HEK293 (cell line): ENCODE measurements around the gene ABCB9.

Experiments
- CTCF ChIA-PET: fragments of 350-600 bp; formaldehyde crosslinking; extraction: SDS; loops from one replicate; lab custom pipeline; 2021; ENCODE audit warnings: antibody characterized with exemption; lab: Yijun Ruan, JAX
- POLR2A ChIA-PET: fragments of 300-600 bp; formaldehyde crosslinking; extraction: SDS; loops from one replicate; lab custom pipeline; 2020; ENCODE audit warnings: antibody characterized with exemption, inconsistent platforms; lab: Yijun Ruan, JAX
- H3K27ac ChIP-seq: fragments of 200-500 bp; sonication (Bioruptor generic); 2 replicates; pipeline ENCODE4 v1.5.1; 2014; ENCODE audit warnings: low read depth, low read length, control low read depth, inconsistent platforms; ENCODE audit errors: extremely low read depth
- H3K36me3 ChIP-seq, 2 experiments: fragments of 200-500 bp in 1 of 2; sonication (Bioruptor generic) in 1 of 2; 1 replicate in 1 of 2; 2 replicates in 1 of 2; pipeline ENCODE4 v1.5.1; 2014 to 2017; ENCODE audit warnings: inconsistent platforms in 2 of 2, low read length in 2 of 2; ENCODE audit not compliant: control insufficient read depth in 2 of 2, insufficient read depth in 1 of 2
- H3K4me1 ChIP-seq: fragments of 200-500 bp; sonication (Bioruptor generic); 2 replicates; pipeline ENCODE4 v1.5.1; 2014; ENCODE audit warnings: mild to moderate bottlenecking, low read length, inconsistent platforms; ENCODE audit not compliant: control insufficient read depth, insufficient read depth
- H3K4me3 ChIP-seq: 2 replicates; pipeline ENCODE4 v1.5.1; 2011; ENCODE audit warnings: low read depth, mild to moderate bottlenecking, control low read depth, low read length, moderate library complexity
- H3K9me3 ChIP-seq: fragments of 200-500 bp; sonication (Bioruptor generic); 2 replicates; pipeline ENCODE4 v1.5.1; 2014; ENCODE audit warnings: low read depth, low read length, inconsistent platforms; ENCODE audit not compliant: control insufficient read depth, insufficient read depth
- MYNN ChIP-seq: fragments of 450-650 bp; formaldehyde crosslinking; IDR thresholded peaks from 2 replicates; pipeline ENCODE4 v1.5.1; 2016; ENCODE audit warnings: missing biosample characterization, missing genetic modification characterization, borderline replicate concordance
- PRDM1 ChIP-seq: fragments of 450-650 bp; formaldehyde crosslinking; IDR thresholded peaks from 2 replicates; pipeline ENCODE4; 2016; ENCODE audit warnings: missing biosample characterization, missing genetic modification characterization
- ZBTB1 ChIP-seq: fragments of 450-650 bp; formaldehyde crosslinking; IDR thresholded peaks from 2 replicates; pipeline ENCODE4 v1.5.1; 2016; ENCODE audit warnings: missing biosample characterization, missing genetic modification characterization
- ZBTB8A ChIP-seq: fragments of 450-650 bp; formaldehyde crosslinking; IDR thresholded peaks from 2 replicates; pipeline ENCODE4 v1.5.1; 2016; ENCODE audit warnings: missing biosample characterization, missing genetic modification characterization
- ZFP3 ChIP-seq: fragments of 450-650 bp; formaldehyde crosslinking; IDR thresholded peaks from 2 replicates; pipeline ENCODE4 v1.5.1; 2016; ENCODE audit warnings: low read depth, missing biosample characterization, missing genetic modification characterization
- ZNF121 ChIP-seq: fragments of 450-650 bp; formaldehyde crosslinking; IDR thresholded peaks from 2 replicates; pipeline ENCODE4 v1.5.1; 2016; ENCODE audit warnings: missing biosample characterization, missing genetic modification characterization
- ZNF510 ChIP-seq: fragments of 450-650 bp; formaldehyde crosslinking; IDR thresholded peaks from 2 replicates; pipeline ENCODE4 v1.5.1; 2018; ENCODE audit warnings: mild to moderate bottlenecking, missing genetic modification characterization, missing biosample characterization; ENCODE audit not compliant: insufficient replicate concordance
- ZNF658 ChIP-seq: fragments of 450-650 bp; formaldehyde crosslinking; IDR thresholded peaks from 2 replicates; pipeline ENCODE4; 2016; ENCODE audit warnings: missing biosample characterization, missing genetic modification characterization
- ZNF670 ChIP-seq: fragments of 450-650 bp; formaldehyde crosslinking; IDR thresholded peaks from 2 replicates; pipeline ENCODE4 v1.5.1; 2016; ENCODE audit warnings: missing biosample characterization, missing genetic modification characterization, low read depth
- ZNF747 ChIP-seq: fragments of 450-650 bp; formaldehyde crosslinking; IDR thresholded peaks from 2 replicates; pipeline ENCODE4 v1.5.1; 2016; ENCODE audit warnings: missing biosample characterization, missing genetic modification characterization
- ZNF768 ChIP-seq: fragments of 450-650 bp; formaldehyde crosslinking; IDR thresholded peaks from 2 replicates; pipeline ENCODE4 v1.5.1; 2018; ENCODE audit warnings: missing biosample characterization, mild to moderate bottlenecking, missing genetic modification characterization
- ZNF776 ChIP-seq: fragments of 450-650 bp; formaldehyde crosslinking; IDR thresholded peaks from 2 replicates; pipeline ENCODE4 v1.5.0; 2017; ENCODE audit warnings: missing biosample characterization, missing genetic modification characterization, borderline replicate concordance
- ZNF785 ChIP-seq: fragments of 450-650 bp; formaldehyde crosslinking; IDR thresholded peaks from 2 replicates; pipeline ENCODE4 v1.5.1; 2016; ENCODE audit warnings: missing biosample characterization, missing genetic modification characterization
- ZNF791 ChIP-seq: fragments of 450-650 bp; formaldehyde crosslinking; IDR thresholded peaks from 2 replicates; pipeline ENCODE4 v1.5.1; 2016; ENCODE audit warnings: missing biosample characterization, missing genetic modification characterization
- ZSCAN30 ChIP-seq: fragments of 450-650 bp; IDR thresholded peaks from 2 replicates; pipeline ENCODE4 v1.5.1; 2018; ENCODE audit warnings: missing biosample characterization, mild to moderate bottlenecking, missing genetic modification characterization, moderate library complexity
- TF ChIP-seq, protein P1 (sequence below): fragments of 450-650 bp; formaldehyde crosslinking; IDR thresholded peaks from 2 replicates; pipeline ENCODE4 v1.5.1; 2016; ENCODE audit warnings: missing biosample characterization, missing genetic modification characterization
- TF ChIP-seq, protein P2 (sequence below): fragments of 450-650 bp; formaldehyde crosslinking; IDR thresholded peaks from 2 replicates; pipeline ENCODE4 v1.5.1; 2017; ENCODE audit warnings: missing biosample characterization, missing genetic modification characterization
- TF ChIP-seq, protein P3 (sequence below): fragments of 450-650 bp; formaldehyde crosslinking; IDR thresholded peaks from 2 replicates; pipeline ENCODE4 v1.5.1; 2017; ENCODE audit warnings: missing biosample characterization, mild to moderate bottlenecking, missing genetic modification characterization, moderate library complexity
- TF ChIP-seq, protein P4 (sequence below): fragments of 450-650 bp; formaldehyde crosslinking; IDR thresholded peaks from 2 replicates; pipeline ENCODE4 v1.5.1; 2016; ENCODE audit warnings: missing biosample characterization, missing genetic modification characterization, borderline replicate concordance

Gene ABCB9

DNA sequence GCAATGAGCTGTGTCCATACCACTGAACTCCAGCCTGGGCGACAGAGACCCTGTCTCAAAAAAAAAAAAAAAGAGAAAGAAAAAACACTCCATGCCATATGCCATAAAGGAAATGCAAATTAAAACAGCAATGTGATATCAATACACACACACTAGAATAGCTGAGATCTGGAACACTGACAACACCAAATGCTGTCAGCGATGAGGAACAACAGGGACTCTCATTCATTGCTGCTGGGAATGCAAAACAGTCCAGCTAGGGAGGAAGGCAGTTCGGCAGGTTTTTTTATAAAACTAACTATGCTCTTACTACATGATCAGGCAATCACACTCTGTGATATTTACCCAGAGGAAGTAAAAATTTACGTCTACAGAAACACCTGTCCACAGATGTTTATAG is 3.4 kb upstream of the ABCB9 start:
- Histone ChIP-seq H3K4me1 (peaks cover 7% of the 10 kb centered on the region), H3K9me3 (no peaks in the 10 kb centered on the region), H3K4me3 (no peak overlapping the region), H3K27ac (no peak overlapping the region), H3K36me3 (no peaks in the 10 kb centered on the region)
- TF ChIP-seq ZNF791 (tag by site-specific recombination) (no peak), ZNF747 (no peak), ZNF121 (tag by site-specific recombination) (no peak), PRDM1 (tag by site-specific recombination) (no peak), ZSCAN30 (tag by site-specific recombination) (no peak), ZBTB1 (no peak), ZNF510 (tag by site-specific recombination) (no peak), ZBTB8A (tag by site-specific recombination) (no peak), ZNF670 (tag by site-specific recombination) (no peak), ZNF658 (no peak), ZNF785 (tag by site-specific recombination) (no peak), MYNN (no peak), ZNF776 (tag by site-specific recombination) (no peak)
- TF ChIP-seq, protein P1, sequence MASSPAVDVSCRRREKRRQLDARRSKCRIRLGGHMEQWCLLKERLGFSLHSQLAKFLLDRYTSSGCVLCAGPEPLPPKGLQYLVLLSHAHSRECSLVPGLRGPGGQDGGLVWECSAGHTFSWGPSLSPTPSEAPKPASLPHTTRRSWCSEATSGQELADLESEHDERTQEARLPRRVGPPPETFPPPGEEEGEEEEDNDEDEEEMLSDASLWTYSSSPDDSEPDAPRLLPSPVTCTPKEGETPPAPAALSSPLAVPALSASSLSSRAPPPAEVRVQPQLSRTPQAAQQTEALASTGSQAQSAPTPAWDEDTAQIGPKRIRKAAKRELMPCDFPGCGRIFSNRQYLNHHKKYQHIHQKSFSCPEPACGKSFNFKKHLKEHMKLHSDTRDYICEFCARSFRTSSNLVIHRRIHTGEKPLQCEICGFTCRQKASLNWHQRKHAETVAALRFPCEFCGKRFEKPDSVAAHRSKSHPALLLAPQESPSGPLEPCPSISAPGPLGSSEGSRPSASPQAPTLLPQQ (tag by site-specific recombination): no peak
- TF ChIP-seq, protein P2, sequence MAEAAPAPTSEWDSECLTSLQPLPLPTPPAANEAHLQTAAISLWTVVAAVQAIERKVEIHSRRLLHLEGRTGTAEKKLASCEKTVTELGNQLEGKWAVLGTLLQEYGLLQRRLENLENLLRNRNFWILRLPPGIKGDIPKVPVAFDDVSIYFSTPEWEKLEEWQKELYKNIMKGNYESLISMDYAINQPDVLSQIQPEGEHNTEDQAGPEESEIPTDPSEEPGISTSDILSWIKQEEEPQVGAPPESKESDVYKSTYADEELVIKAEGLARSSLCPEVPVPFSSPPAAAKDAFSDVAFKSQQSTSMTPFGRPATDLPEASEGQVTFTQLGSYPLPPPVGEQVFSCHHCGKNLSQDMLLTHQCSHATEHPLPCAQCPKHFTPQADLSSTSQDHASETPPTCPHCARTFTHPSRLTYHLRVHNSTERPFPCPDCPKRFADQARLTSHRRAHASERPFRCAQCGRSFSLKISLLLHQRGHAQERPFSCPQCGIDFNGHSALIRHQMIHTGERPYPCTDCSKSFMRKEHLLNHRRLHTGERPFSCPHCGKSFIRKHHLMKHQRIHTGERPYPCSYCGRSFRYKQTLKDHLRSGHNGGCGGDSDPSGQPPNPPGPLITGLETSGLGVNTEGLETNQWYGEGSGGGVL (tag by site-specific recombination): no peak
- POLR2A ChIA-PET: interaction anchor here (1.6 kb wide), 1 partner anchor 10 kb away, joined by 3 read pairs; no protein-coding TSS in a partner anchor
- CTCF ChIA-PET: interaction anchor here (0.6 kb wide), 1 partner anchor 176 kb away, joined by 3 read pairs; no protein-coding TSS in a partner anchor

DNA sequence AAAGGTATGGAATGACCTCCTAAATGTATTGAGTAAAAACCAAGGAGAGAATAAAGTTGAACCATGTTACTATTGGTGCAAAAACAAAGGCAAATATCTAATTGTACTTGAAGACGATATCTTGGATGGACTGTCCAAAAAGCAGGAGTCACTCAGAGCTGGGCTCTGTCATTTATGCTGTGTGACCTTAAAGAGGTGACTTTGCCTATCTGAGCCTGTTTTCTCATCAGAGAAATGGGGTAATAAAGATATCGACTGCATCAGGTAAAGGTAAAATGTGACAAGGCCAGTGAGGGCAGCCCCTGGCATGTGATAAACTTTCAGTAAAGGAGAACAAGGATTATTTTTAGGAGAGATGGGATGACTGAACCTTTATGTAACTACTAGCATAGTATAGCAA is 1.8 kb upstream of the ABCB9 start:
- Histone ChIP-seq H3K4me1 (peaks cover 7% of the 10 kb centered on the region), H3K27ac (no peak overlapping the region), H3K36me3 (no peaks in the 10 kb centered on the region), H3K4me3 (no peak overlapping the region), H3K9me3 (no peaks in the 10 kb centered on the region)
- ChIA-PET CTCF (no interaction called here), POLR2A (interaction anchor here (0.7 kb wide), 2 partner anchors 8 to 12 kb away, joined by 4 to 10 read pairs; no protein-coding TSS in a partner anchor)
- 0 out of 2 replicates have a peak, but pooled peaks have one; percentile 54 for TF ChIP-seq ZNF768 (tag by site-specific recombination)
- TF ChIP-seq, protein P3, sequence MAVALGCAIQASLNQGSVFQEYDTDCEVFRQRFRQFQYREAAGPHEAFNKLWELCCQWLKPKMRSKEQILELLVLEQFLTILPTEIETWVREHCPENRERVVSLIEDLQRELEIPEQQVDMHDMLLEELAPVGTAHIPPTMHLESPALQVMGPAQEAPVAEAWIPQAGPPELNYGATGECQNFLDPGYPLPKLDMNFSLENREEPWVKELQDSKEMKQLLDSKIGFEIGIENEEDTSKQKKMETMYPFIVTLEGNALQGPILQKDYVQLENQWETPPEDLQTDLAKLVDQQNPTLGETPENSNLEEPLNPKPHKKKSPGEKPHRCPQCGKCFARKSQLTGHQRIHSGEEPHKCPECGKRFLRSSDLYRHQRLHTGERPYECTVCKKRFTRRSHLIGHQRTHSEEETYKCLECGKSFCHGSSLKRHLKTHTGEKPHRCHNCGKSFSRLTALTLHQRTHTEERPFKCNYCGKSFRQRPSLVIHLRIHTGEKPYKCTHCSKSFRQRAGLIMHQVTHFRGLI: no peak
- TF ChIP-seq, protein P4, sequence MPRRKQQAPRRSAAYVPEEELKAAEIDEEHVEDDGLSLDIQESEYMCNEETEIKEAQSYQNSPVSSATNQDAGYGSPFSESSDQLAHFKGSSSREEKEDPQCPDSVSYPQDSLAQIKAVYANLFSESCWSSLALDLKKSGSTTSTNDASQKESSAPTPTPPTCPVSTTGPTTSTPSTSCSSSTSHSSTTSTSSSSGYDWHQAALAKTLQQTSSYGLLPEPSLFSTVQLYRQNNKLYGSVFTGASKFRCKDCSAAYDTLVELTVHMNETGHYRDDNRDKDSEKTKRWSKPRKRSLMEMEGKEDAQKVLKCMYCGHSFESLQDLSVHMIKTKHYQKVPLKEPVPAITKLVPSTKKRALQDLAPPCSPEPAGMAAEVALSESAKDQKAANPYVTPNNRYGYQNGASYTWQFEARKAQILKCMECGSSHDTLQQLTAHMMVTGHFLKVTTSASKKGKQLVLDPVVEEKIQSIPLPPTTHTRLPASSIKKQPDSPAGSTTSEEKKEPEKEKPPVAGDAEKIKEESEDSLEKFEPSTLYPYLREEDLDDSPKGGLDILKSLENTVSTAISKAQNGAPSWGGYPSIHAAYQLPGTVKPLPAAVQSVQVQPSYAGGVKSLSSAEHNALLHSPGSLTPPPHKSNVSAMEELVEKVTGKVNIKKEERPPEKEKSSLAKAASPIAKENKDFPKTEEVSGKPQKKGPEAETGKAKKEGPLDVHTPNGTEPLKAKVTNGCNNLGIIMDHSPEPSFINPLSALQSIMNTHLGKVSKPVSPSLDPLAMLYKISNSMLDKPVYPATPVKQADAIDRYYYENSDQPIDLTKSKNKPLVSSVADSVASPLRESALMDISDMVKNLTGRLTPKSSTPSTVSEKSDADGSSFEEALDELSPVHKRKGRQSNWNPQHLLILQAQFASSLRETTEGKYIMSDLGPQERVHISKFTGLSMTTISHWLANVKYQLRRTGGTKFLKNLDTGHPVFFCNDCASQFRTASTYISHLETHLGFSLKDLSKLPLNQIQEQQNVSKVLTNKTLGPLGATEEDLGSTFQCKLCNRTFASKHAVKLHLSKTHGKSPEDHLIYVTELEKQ (tag by site-specific recombination): no peak
- no peak for TF ChIP-seq ZFP3 (tag by site-specific recombination)
